Activated T-cell treated with anti-CD3 and anti-CD28 coated beads, Interleukin-2, amount 50 U/mL, for 1 hour (primary cell): ENCODE measurements around the gene UNC5C.
"Not testable (repeated sequence)": the region's sequence is repeated elsewhere in the genome, so short reads cannot be mapped to it uniquely, and the experiment has no call there.

Experiments
- DNase-seq: peaks from one replicate; pipeline ENCODE4 v3.0.0-alpha.2; 2020

Gene UNC5C

DNA sequence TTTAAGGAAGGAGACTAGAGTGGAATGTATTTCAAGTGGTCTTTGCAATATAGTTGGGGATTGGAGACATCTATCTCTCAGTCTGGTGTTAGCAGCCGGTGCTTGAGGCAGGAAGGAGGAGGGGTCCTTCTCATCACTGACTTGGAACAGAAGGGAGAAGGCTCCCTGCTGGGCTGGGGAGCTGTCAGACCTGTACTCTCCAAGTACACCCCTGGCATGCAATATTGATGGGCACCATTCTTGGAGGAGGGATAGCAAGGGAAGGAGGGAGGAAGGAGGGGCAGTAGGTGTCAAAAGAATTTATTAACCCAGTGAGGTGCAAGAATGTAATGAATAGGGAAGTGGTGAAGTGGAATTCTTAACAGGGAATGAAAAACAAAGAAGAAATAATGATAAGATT is 338.8 kb downstream of the UNC5C start:
- no peak for DNase-seq

DNA sequence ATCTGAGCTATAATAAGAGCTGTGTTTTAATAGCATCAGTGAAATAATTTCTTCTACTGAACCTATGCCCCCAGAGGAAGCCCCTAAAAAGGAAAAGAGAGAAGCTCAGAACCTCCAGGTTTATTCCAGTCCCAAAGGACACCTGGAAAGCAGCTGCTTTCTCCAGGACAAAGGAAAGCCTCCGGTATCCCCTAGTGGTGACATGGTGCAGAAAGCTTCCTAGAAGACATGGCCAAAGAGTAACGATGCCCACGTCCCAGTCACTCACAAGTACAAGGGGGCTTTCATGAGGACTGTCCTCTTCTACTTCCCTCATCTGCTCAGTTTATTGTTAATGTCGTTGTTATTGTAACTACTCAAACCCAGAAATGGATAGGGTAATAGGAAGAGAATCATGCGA is 343.9 kb downstream of the UNC5C start:
- DNase-seq: no peak

DNA sequence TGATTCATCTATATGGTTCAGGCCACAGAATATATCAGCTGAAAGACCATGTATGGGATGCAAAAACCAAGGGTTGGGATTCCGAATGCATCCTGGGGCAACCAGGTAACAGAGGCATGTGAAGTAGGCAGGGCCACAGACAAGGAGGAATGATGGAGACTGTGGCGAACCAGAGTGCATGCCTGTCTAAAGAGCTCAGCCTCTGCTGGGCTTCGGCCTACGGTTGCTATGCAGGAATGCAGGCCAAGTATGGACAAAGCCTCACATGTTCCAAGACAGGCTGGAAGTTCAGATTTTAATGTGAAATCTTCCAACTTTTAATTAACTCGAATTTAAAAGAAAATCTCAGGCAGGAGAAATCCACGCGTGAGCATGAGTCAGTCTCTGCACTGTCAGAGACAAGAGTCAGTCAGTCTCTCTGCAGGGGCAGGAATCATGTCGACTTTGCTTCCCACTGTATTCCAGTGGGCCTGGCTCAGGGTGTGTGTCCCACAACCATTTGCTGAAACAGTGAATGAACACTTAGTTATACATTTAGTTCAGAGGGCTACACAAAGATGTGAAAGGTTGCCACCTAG is 344.4 kb downstream of the UNC5C start:
- no peak for DNase-seq

DNA sequence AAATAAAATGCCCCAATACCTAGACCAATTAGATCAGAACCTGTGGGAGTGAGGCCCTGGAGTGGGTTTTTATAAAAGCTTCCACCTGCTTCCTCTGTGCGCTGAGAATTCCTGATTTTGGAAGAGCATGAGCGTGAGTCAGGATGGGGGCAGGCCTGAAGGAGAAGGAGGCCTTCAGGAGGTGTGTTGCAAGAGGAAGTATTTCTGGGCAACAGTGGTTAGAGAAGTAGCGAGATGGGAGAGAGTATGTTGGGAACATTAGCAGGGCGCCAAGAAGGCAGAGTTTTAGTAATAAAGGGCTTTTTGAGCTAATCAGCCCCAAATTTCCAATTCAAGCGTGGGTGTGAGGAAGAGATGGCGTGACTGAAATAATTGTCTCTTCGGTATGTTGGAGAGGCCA is 349.8 kb downstream of the UNC5C start:
- DNase-seq: no peak

DNA sequence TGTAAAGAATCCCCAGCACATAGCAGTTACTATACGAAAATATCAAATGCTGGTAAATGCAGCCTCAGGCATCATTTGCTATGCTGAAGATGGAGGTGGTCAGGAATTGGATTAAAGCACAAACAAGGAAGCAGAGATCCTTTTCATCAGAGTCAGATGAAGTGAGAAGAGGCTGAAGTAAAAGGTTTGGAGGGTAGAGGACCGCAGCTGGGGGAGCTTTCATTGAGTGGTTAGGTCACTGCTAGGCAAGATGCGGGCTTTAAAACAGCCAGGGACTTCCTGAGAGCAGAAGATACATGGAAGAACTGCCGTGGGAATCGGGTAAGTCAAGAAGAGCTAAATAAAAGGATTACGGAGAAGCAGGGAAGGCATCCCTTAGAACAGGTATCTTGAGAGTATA is 351.4 kb downstream of the UNC5C start:
- no peak for DNase-seq

DNA sequence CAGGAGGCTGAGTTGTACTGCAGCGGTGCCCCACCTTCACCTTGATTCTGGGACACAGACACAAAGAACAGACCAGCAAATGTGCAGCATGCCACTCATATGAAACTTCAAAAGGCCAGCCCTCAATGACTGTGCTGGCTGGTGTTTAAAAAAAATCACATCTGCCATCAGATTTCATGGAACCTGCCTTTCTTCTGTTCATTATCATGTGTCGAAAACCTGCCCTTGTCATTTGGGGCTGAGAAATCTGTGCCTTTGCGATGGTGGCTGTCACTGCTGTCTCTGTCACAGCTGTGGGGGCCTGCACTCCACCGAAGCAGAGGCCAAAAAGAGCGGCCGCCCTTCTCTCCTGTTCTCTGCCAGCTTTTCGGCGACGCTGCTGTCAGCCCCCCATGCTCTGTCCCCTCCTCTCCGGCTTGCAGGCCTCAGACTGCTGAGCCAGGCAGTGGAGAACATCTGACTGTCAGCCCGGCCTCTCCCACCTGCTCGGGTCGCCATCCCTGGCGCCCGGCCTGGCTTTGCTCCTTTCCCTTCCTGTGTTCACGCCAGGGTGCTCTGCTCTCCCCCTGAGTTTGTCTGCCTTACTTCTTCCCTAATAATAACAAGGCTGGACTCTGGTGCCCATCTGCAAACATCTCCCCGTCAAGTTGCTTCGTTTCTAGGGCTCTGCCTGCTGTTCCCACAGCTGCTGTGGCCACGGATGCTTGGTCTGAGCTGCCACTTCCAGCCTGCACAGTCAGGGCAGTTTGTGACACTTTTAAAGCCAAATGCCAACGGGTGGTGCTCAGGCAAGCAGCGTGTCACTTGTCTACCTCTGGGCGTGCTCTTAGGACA is 355.2 kb downstream of the UNC5C start:
- DNase-seq: no peak

DNA sequence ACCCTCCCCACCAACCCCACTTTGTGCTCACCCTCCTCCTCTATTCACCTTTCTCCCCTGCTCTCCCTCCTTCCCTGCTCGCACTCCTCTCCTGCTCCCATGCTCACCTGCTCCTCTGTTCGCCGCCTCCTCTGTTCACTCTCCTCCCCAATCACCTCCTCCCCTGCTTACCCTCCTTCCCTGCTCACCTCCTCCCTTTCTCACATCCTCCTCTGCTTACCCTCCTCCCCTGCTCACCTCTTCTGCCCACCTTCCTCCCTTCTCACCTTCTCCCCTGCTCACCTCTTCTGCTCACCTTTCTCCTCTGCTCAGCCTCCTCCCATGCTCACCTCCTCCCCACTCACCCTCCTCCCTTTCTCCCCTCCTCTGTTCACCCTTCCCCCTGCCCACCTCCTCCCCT is 357.2 kb downstream of the UNC5C start:
- DNase-seq: no peak

DNA sequence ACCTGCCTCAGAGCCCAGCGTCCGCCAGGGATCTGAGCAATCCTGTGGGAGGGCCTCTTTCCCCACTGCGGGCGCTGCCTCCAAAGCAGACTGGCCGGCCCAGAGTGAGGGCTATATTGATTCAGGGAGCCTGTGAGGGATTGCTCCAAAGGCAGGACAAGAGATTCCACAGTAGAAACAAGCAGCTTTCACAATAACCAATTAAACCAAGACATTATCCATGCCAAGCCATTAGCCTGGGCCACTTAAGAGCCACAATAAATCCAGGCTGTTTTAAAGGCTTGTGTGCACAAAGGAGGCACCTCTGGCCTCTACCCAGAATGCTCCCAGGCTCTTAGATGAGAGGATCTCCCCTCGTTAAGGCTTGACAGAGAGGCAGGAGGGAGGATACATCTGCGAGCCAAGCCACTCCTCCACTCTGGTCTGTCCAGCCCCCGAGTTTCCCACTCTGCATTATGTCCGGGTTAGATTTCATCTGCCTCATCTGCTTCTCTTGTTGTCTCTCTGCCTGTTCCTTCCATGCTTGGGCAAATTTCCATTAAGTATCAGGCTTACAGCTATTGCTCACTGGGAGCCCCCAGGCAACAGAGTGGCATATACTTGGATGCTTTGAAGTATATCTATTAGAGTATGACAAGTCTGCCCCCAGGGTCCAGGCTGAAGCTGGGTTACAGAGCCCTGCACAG is 357.9 kb downstream of the UNC5C start:
- DNase-seq: no peak

DNA sequence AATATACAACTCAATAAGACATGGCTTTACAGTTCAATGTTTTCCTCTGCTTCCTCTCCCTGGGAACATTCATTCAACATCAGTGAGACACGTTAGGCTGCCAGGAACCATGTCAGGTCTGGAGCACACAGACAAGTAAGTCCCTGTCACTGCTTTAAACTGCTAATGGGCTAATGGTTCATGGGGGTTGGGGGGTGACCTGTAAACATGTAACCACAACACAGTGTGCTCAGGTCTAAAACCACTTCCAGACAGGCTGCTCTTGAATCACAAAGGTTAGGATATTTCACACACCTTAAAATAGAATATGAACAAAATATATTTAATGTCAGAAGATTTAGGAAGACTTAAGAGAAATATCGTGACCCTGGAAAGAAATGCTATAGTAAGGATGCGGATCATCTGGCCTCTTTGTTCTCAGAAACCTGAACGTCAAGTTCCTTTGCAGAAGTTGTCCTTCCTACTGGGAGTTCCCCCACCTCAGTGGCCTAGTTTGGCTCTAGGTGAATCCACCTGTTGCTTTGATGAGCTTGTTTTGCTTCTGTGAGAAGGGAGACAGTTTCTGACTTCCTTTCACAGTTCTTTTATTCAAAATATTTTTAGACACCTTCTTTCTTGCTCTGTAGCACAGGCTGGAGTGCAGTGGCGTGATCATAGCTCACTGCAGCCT is 359.9 kb downstream of the UNC5C start:
- DNase-seq: no peak

DNA sequence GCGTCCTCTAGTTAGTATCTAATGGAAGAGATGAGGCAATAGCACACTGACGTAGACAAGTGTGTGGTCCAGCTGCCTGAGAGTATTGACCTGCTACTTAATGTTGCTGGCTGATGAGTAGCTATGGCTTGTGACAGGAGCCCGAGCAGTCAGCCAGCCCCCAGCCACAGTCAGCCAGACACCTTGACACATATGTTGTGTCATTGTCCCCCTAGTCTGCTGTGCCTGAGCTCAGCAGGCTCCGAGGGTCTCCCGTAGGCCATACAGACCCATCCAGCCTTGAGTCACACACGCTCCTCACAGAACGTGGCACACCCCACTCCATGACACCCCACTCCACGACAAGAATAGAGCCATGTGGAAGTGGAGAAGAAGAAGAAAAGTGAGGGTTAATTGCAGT is 362.1 kb downstream of the UNC5C start:
- DNase-seq: no peak

DNA sequence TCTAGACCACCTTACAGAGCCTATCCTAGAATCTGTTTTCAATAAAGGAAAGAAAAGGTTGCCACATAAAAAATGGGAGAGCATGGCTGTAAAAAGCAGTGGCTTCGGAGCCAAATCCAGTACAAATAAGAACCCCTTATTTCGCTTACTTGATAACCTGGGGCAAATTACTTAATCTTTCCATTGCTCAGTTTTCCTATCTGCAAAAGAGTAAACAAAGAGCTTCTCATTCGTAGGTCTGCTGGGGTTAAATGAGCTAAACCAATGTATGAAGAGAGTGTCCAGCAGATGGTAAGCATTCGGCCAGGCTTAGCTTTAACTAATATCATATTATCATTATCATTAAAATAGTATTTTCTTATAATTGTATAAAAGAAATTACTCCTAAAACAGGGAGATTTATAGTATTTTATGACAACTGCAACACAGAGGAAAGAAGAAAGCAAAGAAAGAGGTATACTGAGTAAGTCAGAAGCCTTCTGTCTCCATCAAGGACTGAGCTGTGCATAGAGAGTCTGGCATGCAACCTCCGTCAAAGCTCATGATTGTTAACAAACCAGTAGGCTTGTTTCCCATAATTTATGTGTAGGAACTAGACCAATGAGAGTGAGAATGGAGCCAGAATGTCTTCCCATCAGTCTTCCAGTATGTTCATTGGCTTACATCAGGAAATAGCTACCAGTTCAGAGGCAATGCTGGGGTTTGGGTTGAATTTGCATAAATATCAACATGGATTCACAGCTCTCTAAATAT is 364.9 kb downstream of the UNC5C start:
- no peak for DNase-seq

DNA sequence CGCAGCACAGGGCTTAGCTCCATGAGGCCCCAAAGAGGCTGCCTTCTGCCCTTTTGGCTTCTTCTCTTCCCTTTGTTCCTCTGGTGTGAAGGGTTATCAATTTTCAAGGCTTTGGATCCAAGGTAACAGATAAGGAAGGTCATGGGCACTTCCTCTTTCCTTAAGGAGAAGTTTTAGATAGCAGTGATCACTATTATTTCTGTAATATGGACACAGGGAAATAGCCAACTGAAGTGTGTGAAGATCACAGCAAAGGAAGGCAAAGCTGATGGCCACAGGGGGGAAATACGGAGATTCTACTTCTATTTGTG is 366.8 kb downstream of the UNC5C start:
- DNase-seq: no peak

DNA sequence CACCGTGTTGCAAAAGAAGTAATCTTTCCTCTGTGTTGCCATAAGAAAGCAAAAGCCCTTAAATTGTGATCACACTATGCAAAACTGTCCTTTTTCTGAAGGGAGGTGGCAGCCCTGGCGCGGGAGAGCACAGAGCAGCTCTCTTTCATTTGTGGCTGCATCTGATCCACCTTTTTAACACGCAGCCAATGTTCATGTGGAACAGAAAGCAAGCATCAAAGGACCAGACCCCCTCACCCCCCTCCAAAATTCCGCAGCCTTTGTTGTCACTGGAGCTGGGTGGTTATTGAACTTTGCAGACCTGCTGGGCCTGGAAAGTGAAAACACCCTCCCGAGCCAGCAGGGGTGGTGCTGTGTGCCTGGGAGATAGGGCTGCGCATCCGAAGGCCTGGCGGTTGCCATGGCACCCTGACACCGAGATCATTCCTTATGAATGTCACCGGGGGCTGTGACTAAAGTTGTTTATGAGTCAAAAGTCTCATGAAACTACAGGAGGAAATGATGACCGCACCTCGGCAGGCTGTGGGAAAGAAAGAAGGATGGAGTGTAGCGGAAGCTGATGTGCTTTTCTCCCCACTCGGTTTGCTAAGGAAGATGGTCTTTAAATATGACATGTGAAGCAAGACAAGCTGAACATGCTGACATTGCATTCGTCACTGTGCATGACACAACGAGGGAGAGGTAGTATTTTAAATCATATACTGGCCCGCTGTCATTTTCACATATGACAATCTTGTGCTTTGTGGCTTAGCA is 367.4 kb downstream of the UNC5C start:
- no peak for DNase-seq

DNA sequence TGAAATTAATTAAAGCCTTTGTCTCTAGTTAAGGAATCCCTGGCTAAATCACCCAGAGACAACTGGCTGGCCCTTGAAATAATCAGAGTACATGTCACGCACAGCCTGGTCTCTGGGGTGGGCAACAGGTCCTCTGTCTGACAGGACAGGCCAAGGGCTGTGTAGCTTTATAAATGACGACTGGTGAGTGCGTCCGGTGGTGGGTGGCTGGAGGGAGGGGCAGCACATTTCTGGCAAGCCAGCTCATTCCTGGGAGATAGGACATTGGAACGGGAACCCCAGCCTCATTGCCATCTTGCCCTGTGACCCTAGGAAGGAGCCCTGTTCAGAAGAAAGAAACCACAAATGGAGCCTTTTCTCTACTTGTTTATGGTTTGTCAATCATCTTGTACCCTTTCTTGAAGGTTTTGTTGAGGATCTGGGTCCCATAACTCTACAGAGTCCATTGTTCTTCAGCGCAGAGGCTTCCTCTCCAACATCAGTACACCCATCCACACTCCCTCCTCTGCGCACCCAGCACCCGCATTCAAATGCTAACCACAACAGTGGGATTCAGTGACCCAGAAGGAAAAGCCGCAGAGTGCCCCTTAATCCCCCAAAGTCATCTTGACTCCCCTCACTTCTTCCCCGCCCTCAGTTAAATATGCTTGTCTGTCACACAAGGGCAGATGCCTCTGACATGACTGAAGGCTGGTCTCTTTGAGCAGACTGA is 368.1 kb downstream of the UNC5C start:
- no peak for DNase-seq

DNA sequence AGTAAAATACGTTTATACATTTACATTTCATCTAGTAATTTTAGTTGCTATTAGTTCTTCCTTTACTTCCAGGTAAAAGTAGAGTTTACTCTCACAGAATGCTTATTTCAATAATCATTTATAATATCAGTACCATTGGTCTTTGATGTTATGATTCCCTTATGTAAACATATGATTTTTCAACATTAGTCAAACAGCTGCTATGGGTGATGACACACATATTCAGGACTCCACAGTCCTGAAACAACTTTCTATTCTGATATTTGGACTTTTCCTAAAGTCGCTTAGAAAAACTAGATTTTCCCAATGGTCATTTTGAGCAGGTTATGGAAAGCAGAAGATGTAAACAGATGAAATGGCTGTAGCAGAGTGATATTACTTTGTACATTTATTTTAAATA is 369.8 kb downstream of the UNC5C start:
- no peak for DNase-seq

DNA sequence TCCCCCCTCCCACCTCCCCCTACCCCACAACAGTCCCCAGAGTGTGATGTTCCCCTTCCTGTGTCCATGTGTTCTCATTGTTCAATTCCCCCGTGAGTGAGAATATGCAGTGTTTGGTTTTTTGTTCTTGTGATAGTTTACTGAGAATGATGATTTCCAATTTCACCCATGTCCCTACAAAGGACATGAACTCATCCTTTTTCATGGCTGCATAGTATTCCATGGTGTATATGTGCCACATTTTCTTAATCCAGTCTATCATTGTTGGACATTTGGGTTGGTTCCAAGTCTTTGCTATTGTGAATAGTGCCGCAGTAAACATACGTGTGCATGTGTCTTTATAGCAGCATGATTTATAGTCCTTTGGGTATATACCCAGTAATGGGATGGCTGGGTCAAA is 377.4 kb downstream of the UNC5C start:
- not testable (repeated sequence) for DNase-seq

DNA sequence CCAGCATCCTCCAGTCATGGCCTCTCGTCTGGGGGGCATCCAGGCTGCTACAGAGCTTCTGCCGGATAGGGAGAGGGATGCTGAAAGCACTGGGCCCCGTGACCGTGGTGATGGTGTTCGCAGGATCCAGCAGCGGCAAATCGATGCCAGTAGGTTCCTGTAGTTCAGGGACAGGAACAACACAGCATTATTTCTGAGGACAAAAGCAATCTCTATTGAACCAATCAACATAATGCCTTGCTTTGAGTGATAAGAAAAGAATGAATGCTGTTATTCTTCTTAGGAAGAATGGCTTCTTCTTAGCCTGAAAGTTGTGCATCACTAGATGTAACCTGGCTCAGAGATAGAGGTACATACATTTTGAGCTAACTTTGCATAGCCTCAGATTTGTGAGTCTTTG is 378.6 kb downstream of the UNC5C start:
- no peak for DNase-seq

DNA sequence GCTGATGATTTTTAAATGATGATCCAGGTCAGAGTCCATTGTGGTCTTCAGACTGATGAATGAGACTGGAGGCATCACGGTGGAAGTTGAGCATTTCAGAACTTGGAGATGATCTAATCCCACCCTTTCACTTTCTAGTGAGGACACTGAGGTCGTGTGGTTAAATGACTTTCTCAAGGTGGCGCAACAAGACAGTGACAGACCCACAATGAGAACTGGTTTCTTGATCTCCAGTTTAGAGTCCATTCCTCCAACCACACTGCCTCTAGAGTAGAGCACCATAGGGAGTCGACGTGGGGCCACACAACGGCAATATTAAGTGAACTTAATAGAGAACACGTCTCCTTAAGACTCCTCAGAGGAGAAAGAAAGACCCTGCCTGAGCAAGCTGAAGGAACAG is 381.0 kb downstream of the UNC5C start:
- DNase-seq: no peak

DNA sequence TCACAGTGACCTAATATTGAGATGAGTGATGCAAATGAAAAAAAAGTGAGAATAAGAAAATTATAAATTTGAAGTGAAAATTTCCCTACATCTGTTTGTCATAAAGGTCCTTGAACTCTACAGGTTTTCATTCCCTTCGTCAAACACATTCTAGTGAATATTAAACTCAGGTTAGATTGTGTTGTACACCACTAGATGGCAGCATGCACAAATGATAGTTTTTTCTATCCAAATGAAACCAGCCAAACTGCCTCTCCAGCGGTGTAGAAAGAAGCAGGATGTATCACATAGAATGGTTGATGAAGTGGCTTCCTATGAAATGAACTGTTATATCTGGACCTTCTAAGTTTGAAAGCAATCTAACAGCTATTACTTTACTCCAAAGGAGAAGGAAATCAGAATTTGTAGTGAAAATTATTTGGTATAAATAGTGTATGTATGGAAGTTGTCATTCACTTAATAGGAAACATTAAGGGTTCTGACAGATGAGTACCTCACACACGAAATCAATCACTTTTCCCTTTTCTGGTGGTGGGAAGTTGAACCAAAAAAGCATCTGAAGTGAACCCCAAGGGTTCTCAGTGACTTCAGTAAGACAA is 382.7 kb downstream of the UNC5C start:
- DNase-seq: no peak

DNA sequence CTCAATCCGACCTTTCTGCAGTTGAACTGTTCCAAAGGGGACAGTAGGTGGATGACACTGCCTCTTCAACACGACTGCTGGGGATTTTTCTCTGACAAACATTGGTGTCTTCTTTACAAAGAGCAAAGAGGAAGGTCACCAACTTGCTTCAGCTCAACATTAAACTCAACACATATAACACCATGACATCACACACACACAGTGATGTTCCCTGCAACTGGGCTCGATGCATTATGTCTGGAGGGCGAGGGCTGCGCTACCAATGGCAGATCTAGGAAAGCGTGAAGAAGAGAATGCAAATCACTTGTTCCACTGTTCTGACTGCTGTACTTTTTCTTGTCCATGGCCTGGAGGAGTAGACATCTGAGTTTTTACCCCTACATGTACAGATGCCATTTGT is 385.9 kb downstream of the UNC5C start:
- no peak for DNase-seq

DNA sequence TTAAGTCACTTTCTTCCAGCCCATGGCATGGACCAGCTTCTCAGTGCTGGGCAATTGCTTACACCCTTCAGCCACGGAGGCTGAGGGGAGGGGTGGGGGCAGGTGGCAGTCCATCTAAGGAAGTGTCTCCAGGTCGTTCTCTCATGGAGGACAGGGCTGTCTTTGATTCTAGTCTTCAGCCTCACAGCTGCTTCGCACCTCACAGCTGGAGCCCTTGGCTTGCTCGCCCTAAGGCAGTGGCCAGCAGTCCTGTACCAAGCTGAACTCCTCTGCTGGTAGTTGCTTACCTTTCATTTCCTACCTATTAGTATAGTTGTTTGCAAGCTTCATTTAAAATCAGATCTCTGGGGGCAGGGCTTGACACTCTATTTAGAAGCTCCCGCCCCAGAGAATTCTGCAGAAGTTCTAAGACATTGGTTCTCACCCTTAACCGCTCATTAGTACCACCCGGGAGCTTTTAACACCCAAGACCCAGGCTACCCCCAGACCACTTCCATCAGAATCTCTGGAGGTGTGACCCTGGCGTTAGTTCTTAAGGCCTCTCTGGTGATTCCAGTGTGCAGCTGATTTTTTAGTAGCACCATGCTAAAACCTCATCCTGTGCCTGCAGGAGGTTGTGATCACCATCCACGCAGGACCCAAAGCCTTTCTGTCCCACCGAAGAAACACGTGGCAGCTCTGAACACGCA is 386.8 kb downstream of the UNC5C start:
- no peak for DNase-seq
